Cerebellar cortex (tissue), 1 donor: ENCODE results near the gene HS1BP3.

Experiments used
- DNase-seq: peaks from one replicate; pipeline ENCODE4 v3.0.0-alpha.2; 2015; ENCODE audit warnings: low spot score

The HS1BP3 gene

DNA sequence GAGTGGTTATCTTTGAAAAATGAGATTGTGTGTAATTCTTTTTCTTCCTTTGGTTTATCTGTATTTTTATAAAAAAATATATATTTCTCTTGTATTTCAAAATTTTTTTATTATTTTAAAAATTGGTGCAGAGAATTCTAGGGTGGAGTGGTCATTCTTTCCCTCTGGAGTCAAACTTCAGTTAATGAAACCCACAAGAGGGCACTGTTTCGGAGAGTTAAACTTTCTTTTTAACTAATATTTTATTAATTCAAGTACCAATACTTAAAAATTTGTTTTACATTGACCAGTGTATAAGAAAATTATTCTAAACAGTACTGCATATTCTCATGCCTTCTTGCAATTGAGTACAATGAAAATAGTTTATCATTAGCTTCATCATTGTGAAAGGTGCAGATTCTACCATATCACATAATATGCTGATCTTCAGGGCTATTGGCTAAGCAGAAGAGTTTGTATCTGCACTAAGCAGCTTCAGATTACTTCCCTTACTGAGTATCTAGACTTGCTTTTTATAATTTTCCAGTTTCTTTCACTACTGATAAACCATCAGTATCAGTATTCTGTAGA lies 50.1 kb downstream of the HS1BP3 start:
- no peak for DNase-seq

DNA sequence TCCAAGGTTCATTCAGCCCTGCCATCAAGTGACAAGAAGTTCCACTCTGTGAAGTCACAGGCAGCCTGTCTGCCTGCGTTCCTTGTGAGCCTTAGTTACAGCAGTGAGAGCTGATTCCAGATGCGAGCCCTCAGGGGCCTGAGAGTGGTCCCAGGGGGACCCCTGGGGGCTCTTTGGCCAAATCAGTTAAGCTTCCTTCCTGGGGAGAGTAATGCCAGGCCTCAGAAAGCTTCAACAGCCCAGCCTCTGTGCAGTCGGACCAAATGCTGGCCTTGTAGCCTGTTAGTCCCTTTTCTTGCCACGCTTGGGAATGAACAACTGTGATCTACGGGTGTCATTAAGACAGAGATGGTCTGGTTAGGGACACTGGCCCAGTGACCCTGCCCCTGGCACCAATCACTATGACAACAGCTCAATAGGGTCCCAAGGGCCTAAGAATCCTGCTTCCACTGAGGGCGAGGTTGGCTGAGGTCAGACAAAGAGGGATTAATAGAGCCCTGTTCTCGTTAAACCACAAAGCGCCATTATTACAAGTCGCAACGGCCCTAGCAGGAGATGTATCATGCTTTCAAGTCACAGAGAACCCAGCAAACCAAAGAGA lies 50.9 kb downstream of the HS1BP3 start:
- DNase-seq: peak; percentile 46

DNA sequence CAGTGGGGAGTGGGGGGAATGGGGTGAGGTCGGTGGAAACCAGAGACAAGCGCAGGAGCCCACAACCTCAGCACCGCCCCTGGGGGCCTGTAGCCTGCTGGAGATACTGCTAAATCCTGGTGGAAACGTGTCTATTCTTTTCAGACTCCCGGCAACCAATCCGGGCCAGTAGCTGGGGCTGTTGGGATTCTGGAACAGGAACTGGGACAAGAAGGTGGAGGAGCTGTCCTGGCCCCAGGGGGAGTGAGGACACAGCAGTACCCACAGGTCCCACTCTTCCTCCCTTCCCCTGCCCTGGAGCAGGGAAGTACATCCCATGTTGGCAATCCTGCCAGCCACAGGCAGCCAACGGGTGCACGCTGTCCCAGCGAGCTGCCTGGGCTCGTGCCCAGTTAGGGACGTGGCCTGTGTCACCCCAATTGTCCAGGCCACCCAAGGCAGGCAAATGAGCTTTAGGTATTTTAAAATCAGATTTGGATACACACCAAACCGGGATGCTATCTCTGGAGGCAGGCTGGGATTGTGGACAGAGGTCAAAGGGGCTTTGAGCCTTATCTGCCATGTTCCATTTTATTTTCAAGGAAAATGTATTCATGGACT lies 51.8 kb downstream of the HS1BP3 start:
- DNase-seq: no peak

- no peak for DNase-seq
Observed at GRCh38 chr2:20597860-20598183, 53.1 kb downstream of the HS1BP3 start.

DNA sequence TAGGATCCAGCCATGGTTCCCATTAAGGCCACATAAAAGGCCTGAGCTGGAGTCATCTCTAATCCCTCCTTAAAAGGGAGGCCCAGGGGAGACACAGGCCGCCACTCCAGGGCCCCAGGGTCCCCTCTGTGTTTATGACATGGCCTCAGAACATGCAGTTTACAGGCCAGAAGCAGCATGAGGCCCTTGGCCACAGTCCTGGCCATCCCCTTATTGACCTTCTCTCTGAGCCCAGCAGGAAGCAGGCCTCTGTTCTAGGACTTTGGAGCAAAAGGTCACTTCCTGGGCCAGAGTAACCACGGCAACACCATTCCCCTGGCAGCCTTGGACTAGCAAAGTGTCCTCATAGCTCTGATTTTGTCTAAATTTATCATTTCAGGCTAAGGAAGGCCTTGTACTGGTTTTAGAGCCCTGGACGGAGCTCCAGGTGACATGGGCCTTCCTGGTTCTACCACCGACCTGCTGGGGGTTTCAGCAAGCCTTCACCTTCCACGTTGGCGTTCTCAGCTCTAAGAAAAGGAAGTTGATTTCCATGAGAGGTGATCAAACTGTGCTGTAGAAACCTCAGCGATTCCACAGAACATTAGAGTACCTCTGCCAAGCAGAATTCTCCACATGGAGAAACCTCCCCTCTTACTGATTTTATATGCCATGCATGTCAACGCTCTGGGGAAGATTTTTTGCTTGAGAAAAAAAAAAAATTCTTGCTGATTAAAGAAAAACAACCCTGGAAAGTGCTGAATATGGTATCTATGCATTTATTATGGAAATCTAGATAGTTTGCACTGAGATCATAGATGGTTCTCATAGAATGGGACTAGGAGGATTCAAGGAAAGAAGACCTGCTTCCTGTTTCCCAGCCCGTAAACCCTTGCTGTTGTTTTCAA lies 53.7 kb downstream of the HS1BP3 start:
- peak; percentile 88 for DNase-seq

- DNase-seq: peak; percentile 83
Observed at GRCh38 chr2:20596193-20596972, 54.5 kb downstream of the HS1BP3 start.

DNA sequence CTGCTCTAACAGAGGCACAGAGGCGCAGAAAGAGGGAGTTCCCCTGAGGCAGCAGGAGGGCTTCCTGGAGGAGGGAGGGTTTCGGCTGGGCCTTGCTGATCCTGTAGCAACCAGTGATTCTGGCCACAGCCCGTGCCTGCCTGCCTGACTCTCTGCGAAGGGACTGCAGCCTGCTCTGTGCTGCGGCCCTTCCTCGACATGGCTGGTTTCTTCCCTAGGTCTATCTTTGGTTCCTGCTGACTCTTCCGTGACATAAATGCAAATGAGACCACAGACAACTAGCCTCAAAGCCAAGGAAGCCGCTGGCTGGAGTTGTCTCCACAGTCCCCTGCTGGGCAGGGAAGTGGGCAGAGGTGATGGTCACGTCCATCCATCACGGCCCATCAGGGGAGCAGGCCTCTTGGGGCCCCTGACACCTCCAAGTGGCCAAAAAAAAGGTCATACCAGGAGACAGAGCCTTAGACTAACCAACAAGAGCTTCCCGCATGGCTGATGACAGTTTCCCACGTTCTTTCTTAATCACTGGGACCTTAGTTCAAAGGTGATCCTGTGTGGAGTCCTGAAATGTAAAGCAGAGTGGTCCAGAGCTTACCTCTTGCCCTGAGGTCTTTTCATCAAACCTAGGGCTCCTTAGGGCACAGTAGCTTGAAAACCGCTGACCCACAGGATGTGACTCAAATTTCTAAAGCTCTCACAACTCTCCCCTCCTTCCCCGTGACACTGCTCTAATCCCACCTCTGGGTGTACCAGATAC lies 55.3 kb downstream of the HS1BP3 start:
- DNase-seq: peak; percentile 87

GRCh38 chr2:20594957-20595356 lies 55.9 kb downstream of the HS1BP3 start:
- DNase-seq: no peak

DNA sequence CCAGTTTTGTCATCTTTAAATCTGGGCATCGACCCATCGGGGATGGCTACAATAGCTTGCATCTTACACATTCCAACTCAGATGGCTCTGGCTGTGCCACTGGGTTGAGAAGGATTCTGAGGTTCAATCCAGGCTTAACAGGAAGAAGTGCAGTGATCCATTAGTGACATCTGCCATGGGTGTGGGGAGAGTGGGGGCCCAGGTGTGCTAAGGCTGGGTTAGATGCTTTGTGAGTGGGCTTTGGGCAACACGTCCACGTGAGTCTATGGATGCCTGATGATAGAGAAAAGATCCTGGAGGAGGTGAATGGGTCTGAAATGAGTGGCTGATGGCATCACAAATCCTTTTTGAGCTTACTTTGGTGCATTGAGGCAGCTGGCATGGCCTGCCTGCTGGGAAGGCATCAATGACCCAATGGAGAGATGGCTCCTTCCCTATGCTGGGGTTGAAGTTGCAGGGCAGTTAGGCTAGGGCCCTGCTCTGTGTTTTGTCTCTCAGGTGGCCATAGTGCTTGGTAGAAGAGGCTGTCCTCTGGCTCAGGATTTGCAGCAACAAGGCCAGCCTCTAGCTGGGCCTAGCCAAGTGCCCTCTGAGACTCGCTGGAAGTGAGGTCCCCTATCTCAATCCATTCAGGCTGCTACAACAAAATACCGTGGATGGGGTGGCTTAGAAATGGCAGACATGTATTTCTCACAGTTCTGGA lies 56.7 kb downstream of the HS1BP3 start:
- DNase-seq: no peak

GRCh38 chr2:20593072-20594034 lies 57.5 kb downstream of the HS1BP3 start:
- no peak for DNase-seq

GRCh38 chr2:20592106-20593071 lies 58.5 kb downstream of the HS1BP3 start:
- no peak for DNase-seq

DNA sequence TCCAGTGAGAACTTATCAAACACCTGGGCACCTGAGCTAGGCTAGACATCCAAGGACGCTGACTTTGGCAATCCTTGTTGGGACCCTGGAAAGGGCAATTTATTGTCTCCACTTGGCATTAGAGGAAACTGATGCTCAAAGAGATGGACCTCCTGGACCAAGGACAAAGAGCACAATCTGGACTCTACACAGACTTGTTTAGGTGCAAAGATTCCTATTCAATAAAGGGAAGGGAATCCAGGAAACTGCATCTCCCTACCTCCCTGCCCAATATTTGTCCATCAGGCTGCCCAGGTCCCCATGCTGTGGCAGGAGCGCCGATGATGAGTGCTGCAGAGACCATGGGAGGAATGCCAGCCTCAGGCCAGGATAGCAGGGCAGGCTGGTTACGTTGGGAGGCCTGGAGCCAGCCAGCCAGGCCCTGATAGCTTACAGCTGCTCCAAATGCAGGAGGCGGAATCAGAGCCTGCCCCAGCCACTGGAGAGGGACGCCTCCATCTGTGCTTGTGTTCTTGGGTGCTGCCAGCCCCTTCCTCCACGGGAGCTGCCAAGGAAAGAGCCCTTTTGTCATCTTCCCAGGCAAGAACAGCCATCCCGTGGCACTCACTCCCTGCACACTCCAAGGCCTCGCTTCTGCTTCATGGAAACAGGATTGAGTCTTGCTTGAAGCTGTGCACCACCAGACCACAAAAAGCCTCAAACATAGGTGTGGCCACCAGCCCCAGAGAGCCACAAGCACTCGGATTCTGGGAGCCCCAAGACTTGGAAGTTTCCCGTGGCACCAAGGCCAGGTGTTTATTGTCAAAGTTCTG lies 60.0 kb downstream of the HS1BP3 start:
- peak; percentile 42 for DNase-seq

- DNase-seq: no peak
Observed at GRCh38 chr2:20589975-20590703, 60.8 kb downstream of the HS1BP3 start.

- no peak for DNase-seq
Observed at GRCh38 chr2:20588918-20589871, 61.7 kb downstream of the HS1BP3 start.

- no peak for DNase-seq
Observed at GRCh38 chr2:20585710-20586594, 64.9 kb downstream of the HS1BP3 start.
